TTC549 (cell line): ENCODE measurements around the gene CACNA1S.

Source experiments
- FAIRE-seq: peaks from 2 replicates; lab custom pipeline; 2012; peaks lifted over from hg19 to GRCh38; lab: Jason Lieb, UNC

The CACNA1S gene

DNA sequence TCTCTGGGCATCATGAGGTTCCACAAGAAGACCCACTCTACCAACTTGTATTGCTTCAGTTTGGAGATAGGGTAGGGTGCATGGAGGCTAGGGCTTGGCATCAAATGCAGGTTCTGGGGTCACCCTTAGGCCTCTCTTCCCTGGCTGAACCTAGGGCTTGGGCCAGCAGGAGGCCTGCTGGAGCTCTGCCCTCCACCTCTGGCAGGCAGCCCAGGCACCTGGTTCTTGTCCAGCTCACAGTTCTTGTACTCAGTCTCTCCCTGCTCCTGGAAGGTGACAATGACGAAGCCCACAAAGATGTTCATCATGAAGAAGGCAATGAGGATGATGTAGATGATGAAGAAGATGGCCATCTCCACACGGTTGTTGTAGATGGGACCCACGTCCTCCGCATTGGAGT, 51.2 kb downstream of the CACNA1S start:
- FAIRE-seq: no peak

DNA sequence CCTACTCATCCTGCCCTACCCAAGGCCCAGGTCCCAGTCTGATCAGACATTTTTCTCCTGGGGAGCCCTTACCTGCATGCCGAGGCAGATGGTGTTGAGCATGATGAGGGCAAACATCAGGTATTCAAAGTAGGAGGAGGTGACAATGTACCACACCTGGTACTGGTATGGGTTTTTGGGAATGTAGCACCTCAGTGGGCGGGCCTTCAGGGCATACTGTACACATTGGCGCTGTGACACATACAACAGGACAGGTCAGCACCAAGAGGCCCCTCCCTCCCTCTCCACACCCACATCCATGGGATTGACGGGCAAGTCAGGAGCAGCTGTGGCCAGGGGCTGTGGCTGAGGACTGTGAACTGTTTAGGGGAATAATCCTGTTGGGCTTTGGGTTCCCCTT, 51.6 kb downstream of the CACNA1S start:
- FAIRE-seq: no peak

DNA sequence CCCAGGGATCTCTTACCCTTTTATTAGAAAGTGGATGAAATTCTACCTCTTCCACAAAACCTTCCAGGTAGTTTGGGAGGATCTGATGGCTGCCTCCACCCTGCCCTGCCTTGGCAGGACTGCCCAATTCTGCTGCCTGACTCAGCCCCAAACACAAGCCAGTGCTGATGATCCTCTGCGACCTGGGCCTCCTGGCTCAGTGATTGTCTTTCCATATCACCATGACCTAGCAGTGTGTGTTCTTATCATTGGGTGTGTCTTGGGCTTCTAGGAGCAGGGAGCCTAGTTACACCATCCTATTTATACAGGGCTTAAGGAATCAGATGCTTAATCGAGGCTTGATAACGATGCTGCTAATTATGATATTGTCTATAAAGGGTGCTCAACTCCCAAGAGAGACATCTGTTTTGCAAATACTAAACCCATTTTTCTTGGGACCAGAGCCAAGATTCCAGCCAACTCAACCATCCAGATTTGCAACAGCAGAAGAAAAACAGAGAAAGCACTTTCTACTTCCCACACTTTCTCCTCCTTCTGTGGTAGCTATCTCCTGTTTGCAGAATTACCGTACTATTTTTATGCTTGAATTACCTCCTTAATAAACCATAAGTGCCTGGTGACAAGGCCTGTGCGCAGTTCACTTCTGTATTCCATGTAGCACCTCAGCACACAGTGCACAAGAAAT, 52.2 kb downstream of the CACNA1S start:
- FAIRE-seq: no peak

- FAIRE-seq: no peak
These were observed 52.8 kb downstream of the CACNA1S start for GRCh38 chr1:201059401-201059800.

DNA sequence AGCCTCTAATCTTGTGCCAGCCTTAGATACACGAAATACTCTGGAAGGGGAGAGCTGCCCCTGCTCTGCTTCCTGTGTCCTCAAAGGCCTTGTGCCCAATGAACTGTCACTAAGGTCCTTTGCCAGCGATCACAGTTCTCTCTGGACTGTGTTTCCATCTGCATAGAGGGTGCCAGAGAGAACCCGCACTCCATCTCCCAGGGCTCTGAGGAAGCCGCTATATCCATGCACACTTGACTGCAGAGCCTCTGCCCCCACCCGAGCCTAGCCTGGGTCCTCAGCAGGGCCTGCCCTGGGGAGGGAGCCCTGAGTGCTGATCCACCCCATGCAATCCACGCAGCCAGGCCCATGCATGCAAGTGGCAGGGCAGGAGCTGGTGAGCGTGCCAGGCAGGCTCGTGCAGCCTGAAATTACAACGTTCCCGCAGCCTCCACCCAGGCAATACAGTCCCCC, 58.1 kb downstream of the CACNA1S start:
- no peak for FAIRE-seq

DNA sequence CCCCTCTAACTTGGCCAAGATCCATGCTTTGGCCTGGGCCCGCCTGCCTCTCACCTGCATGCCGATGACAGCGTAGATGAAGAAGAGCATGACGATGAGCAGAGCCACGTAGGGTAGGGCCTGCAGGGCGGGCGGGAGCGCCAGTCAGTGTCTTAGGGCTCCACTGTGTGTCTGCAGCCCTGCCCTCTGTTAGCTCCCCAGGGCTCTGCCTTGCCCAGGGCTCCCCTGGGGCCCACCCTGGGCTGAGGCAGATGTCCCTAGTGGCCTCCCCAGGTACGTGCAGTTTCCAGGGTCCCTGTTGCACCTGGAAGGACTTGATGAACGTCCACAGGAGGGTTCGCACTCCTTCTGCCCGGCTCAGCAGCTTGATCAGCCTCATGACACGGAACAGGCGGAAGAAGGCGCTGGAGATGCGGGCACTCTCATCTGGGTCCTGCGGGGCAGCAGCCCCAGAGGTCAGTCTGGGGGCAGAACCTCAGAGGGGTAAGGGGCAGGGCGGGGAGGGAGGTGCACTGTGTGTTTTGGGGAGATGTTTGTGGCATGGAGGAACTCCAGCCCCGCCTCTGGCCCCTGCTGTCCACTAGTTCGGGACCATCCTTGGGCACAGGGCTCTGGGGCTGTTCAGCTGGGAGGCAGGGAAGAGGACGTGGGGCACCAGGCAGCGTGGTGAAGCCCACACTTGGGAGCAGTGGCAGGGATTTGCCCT, 58.9 kb downstream of the CACNA1S start:
- no peak for FAIRE-seq

GRCh38 chr1:201051399-201051798, 60.8 kb downstream of the CACNA1S start:
- FAIRE-seq: no peak

- FAIRE-seq: no peak
These were observed 61.5 kb downstream of the CACNA1S start for GRCh38 chr1:201050515-201051277.

DNA sequence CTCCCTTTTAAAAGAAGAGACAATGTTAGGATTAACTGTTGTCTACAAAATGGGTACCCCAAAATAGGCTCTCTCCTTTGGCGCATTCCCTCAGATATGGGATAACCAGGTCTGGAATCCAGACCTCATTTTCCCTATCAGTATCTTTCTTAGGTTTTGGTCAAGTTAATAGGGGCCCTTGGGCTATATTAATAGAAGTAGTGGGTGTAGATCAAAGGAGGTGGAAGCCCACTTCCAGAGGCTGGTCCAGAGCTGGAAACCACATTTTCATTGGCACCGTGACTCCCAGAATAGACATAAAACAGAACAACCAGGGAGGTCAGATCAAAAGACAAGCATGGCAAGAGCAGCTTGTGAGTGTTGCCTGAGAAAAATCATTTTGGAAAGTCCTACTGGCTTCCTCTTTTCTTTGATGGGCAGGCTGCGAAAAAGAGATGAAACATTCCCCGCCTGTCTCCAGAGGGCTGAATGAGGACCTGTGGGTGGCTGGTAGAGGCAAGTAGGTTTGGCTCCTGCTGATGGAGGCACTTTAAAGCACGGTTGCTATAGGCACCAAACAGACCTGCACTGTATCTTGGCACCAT, 62.9 kb downstream of the CACNA1S start:
- no peak for FAIRE-seq

DNA sequence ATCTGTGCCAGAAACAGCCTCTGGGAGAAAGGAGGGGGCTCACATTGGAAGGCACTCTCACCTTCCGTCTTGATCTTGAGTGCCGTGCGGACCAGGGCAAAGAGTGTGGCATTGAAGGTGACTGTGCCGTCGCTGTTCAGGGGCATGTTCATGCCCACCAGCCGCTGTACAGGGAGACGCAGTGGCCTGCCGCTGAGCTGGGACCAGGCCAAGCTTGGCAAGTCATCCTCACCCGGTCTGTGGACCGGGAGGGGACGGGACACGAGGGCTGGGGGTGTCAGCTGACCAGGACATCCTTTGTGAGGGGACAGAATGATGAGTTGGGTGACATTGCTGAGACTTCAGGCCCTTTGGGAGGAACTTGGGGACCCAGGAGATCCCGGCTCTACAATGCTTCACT, 63.7 kb downstream of the CACNA1S start:
- no peak for FAIRE-seq

DNA sequence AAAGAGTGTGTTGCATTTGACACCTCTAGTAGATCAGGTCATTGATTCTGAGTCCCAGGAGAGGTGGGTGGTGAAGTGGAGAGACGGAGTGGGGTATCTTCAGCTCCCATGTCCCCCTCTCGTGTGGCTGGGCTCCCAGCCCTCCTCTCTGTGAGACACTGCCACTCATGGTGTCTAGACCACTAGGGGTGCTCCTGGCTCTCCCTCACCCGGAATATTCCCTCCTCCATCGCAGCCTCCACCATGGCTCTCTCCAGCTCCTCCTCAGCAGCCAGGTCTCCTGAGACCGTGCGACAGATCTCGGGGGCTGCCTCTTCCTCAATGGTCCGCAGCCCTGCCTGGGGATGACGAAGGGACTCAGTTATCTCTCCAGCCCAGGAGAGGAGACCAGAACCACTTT, 68.1 kb downstream of the CACNA1S start:
- no peak for FAIRE-seq

DNA sequence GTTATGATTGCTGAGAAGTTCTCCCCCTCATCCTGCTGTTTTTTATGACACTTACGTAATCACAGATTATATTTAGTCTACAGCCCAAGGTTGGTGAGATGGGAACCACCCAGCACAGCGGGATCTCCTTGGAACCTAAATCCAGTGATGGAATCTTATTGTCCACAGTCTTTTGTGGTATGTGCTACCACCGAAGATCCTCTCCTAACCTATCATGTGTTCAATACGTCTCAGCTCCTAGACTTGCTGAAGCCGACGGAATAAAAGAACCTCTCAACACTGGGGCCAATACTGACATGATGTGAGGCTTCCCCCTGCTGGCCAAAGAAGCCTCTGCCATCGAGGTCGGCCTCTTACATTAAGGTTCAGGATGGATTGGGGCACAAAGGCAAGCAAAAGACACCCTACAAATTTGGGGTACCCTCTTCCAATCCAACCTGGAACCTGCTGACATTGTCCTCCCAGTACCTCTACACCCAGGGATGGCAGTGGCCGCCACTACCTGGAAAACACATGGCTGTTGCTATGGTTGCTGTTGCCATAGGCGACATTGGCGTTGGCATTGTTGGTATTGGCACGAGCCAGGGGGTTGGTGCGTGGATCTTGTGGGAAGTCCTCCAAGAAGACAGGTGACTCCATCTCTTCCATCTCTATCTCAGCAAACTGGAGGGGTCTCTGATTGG, 69.3 kb downstream of the CACNA1S start:
- FAIRE-seq: peak; percentile 88

GRCh38 chr1:201041011-201041410, 71.2 kb downstream of the CACNA1S start:
- no peak for FAIRE-seq

GRCh38 chr1:201039876-201040275, 72.3 kb downstream of the CACNA1S start:
- no peak for FAIRE-seq

GRCh38 chr1:201039418-201039817, 72.8 kb downstream of the CACNA1S start:
- FAIRE-seq: no peak

- FAIRE-seq: no peak
These were observed 73.9 kb downstream of the CACNA1S start for GRCh38 chr1:201038186-201038876.

DNA sequence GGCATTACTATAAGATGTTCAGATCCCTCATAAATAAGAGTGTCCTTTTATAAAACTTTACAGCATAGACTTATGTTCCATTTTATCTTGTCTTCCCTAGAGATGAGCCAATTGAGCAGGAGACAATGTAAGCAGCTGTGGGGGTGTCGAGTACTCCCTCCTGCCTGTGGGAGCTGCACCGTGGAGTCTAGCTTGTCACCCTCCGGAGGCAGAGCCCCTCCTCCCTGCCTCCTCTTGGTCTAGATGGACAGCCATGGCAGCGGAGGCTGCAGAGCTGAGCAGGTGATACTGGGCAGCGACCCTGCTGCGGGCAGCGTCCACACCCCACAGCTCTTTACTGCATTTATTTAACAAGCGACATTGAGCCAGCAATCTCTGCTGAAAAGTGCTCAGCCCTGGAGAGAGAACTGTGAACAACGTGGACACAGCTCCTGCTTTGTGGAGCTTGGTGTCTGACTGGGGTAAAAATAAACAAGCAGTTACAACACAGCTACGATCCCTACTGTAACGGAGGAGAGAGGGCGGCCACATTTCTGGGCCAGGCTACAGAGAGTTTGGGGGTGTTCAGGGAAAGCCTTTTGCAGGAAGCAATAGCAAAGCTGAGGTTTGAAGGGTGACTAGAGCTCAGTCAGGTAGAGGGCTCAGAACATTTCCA, 75.9 kb downstream of the CACNA1S start:
- FAIRE-seq: no peak

- no peak for FAIRE-seq
These were observed 77.6 kb downstream of the CACNA1S start for GRCh38 chr1:201034671-201035070.

DNA sequence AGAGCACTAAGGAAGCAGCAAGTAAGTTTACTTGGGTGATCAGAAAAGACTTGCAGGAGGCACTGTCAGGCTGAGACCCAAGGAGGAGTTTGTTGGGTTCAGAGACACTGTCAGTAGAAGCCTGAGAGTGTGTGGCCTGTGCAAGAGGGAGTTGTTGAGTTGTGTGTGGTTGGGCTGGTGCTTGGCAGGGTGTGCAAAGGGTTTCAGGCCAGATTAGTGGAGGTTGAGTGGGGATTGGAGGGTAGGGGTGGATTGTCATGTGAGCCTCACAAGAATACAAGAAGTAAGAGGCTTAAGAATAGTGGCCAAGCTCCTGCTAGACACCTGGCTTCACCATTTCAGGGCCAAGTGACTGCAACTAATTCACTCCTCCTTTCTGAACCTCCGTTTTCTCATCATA, 79.8 kb downstream of the CACNA1S start:
- FAIRE-seq: no peak

DNA sequence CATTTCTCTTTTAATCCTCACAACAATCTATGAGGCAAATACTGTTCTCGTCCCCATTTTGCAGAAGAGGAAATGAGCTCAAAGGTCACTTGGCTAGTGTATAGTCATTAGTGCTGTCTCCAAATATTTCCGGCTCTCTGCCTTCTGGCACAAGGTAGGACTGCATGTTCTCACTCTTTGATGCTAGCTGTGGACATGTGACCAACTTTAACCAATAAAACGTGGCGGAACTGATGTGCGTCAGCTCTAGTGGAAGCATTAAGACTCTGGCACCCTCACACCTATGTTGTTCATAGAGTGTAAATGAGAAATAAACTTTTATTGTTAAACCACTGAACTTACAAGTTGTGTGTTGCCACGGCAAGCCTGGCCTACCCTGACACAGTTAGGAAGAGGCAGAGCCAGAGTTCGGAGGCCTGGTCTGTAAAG, 83.8 kb downstream of the CACNA1S start:
- no peak for FAIRE-seq

DNA sequence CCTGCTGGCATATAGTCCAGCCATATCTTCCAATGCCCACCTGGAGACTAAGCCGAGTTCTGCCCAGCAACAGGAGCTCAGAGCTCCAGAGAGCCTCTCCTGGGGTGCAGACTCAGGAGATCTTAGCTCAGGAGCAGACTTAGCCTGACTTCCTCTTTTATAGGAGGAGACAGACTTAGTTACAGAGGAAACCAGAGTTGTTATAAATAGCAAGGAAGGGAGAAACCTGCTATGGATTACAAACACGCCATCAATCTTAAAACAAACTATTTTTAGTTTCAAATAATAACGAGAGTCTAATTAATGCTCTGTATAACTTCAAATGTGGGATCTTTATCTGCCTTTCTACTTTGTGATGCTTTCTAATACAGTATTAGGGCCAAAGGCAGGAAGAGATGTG, 85.4 kb downstream of the CACNA1S start:
- no peak for FAIRE-seq
